GM18511 (cell line): Measurements from ENCODE around the gene SETX.
"Not testable (repeated sequence)": the region's sequence is repeated elsewhere in the genome, so short reads cannot be mapped to it uniquely, and the experiment has no call there.

Experiments used
- ATAC-seq: cut with Tn5 transposase; IDR thresholded peaks from one replicate; pipeline ENCODE4 v1.9.1; 2021; ENCODE audit warnings: mild to moderate bottlenecking, moderate library complexity; ENCODE audit not compliant: unreplicated experiment

Gene SETX

DNA sequence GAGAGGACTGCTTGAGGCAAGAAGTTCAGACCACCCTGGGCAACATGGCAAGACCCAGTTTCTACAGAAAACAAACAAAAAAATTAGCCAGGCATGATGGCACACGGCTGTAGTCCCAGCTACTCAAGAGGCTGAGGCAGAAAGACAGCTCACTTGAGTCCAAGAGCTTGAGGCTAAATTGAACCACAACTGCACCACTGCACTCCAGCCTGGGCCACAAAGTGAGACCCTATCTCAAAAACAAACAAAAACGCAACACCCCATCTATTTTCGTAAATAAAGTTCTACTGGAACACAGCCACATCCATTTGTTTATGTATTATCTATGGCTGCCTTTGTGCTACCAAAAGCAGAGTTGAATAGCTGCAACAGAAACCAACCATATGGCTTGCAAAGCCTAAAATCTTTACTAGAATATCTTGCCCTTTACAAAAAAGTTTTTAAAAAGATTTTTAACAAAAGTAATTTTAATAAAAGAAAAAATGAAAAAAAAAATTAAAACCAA lies 67.5 kb downstream of the SETX start:
- ATAC-seq, result no peak

DNA sequence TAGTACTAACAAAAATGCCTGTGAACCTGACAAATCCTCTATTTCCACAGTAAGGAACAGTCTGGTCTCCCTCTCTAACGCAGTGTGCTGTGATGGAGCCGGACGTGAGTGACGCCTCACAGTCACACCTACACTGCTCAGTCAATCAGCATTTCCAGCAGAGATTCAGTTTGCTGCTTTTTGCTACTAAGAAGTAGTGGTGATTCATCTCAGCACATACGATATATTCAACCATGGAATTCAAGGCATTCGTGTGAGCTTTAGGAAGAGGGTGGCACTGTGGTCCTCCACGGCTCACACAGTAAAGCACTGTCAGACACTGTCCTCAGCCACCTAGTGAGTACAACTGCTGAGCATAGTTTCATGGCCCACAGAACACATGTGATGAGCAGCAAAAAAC lies 70.9 kb downstream of the SETX start:
- ATAC-seq, result no peak

DNA sequence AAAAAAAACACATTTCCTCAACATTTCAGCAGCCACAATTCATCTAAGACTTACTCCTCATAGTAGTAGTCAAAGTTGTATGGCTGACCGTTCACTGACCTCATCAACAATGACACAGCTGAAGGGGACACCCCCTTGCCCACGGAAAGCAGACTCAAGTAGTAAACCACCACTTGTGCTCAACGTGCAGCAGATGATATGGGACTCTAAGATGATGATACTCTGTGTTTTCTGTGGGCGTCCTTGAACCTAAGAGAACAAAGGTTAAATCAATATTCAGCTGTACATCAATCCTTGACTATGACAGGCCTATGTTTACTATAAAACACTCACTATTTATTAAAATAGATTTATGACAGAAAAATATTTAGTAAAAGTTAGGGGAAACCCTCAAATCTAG lies 71.6 kb downstream of the SETX start:
- ATAC-seq, result no peak

DNA sequence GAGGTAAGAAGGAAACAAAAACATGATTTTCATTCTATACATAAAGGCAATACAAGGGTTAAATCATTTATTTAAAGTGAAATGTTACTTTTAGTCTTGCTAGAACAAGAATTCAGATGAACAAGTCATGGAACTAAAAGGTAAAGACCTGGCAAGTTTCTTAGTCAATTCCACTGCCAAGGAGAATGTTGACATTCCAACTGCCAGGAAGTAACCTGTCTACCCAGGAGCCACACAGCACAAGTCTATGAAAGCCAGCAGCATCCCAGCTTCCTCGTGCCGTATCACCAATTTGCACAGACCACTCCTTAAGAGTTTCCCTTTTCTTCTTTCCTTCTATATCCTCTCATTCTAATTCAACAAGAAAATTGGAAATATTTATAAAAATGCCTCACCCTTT lies 79.9 kb downstream of the SETX start:
- ATAC-seq, result no peak

DNA sequence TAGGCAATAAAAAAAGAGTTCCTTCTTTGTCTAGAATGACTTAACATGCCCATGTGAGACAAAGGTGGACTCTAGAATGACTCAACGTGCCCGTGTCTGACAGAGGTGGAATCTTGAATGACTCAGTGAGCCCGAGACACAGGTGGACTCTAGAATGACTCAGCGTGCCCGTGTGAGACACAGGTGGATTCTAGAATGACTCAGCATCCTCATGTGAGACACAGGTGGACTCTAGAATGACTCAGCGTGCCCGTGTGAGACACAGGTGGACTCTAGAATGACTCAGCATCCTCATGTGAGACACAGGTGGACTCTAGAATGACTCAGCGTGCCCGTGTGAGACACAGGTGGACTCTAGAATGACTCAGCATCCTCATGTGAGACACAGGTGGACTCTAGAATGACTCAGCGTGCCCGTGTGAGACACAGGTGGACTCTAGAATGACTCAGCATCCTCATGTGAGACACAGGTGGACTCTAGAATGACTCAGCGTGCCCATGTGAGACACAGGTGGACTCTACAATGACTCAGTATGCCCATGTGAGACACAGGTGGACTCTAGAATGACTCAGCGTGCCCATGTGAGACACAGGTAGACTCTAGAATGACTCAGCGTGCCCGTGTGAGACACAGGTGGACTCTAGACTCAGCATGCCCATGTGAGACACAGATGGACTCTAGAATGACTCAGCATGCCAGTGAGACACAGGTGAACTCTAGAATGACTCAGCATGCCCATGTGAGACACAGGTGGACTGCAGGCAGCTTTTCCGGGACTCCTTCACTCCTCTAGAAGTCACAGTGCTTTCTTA lies 84.9 kb downstream of the SETX start:
- ATAC-seq, result not testable (repeated sequence)

DNA sequence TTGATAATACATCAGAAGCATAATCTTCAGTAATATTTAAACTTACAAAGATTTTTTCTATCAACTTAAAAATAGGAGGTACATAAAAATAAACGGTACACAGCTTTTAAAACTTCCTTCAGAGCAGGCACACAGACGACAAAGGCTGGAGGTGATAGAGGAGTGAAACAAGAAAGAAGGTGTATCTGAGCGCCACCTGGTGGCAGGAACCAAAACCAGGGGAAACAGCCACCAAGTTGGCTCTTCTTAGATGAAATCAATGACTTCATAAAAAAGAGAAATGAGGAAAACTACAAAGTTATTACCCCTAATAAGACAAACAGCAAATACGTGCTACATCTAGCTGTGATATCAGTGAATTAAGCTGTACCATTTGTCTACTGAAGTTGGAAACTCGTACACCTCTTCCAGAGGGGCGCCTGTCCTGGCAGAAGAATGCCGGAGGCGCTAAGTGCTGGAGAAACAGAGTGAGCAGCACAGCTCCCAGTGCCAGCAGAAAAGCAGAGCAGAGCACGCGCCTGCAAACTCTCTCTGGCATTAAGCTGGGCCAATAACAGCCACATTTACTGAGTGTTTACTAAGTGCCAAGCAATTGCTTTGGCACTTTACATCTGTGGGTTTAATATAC lies 85.9 kb downstream of the SETX start:
- no peak for ATAC-seq

DNA sequence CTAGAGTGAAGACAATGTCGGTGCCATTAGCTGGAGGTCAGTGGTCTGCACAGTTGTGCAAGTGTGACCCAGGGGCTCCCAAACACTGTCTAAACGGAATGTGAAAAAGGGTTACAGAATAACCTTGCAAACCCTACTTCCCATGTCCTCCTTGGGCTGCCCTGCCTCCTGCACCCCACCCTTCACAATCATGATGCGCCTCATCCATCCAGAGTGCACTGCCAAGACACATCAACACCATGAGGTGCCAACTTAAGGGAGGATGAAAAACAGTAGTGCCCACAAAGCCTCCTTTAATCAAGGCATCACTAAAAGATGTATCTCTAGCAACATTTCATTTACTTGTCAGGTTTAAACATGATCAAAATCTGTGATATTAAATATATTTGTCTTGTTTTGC lies 87.1 kb downstream of the SETX start:
- ATAC-seq, result no peak

DNA sequence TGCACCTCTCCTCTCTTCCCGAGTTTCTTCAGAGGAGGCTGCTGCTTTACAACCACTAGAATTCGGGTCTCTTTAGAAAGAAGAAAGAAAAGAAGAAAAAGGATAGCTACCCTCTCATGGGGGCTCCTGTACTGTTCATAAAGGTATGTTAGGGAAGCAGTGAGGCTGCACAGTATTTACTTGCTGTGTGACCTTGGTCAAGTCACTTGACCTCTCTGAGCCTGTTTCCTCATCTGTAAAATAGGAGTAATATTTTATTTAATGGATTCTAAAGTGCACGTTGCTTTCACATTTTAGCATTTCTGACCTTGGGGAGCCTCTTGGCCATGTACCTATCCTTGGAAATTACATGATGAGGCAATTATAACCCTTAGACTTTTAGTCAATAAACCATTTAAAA lies 88.8 kb downstream of the SETX start:
- no peak for ATAC-seq

DNA sequence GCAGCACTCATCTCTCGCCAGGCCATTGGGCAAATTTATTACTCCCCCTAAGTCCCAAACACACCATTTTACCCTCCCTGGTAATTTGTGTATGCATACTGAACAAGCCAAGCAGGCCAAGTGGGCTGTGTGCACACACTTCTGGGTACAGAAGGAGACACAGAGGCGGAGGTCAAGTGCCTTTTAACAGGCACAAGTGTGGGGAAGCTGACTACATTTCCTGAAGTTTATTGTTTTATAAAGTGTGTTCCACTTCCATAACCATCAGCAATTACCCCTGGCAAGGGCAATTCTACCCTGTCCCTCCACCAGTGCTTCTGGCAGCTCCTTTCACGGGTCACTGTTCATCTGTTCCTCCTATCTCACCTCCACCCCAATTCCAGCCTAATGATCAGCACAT lies 93.9 kb downstream of the SETX start:
- ATAC-seq, result no peak

DNA sequence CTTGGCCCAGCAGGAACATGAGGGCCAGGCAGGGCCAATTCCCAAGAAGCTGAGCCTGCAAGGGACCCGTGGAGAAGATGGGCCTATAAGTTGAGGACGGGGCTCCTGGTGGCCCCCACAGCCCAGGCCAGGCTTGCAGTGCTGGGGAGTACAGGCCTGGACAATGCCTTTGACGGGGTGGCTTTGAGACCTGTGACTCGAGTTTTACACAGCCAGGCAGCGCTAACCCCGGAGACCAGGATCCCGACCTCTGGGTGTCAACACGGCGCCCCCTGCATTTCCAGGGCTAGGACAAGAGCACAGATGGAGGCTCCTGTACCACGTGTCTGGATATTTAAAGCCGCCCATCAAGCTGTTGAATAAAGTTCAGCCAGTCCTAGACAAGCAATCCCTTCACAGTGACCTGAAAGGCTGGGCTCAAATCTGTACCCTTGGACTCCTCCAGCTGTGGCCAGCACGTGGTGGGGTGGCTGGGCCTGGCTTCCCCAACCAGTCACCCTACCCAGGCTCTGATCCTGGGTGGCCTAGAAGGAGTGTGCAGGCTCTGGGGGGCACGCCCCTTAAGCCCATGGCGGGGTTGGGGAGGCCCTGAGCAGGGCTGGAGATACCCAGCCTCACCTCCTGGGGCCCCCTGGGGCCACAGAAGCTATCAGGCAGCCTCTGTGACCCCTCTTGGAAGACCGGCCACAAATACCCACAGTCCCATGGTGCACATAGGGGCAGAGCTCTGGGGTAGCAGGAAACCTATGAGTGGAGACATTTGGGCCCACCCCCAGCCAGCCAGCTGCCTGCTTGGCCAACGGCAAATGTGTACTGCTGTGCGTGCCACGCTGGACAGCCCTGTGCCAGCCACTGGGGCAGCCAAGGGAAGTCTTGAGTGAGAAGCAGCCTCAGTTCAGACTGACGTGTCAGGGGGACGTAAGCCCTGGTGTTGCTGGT lies 104.2 kb downstream of the SETX start:
- no peak for ATAC-seq

DNA sequence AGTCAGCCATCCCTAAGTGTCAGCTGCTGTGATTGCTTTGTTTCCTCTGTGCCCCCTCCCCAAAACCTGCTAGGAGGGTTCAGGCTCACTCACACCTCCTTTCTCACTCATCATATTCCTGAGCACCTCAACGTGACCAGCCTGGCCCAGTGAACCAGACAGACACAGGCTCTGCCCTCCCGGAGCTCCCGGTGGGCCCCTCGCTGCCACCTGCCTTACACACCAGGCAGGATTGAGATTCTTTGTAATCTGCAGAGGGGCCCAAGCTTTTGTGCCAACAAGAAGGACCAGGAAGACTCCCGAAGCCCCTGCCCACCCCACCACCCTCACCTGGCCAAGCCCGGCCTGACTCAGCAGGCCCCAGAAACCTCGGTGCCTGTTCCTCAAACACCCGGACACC lies 105.1 kb downstream of the SETX start:
- no peak for ATAC-seq

DNA sequence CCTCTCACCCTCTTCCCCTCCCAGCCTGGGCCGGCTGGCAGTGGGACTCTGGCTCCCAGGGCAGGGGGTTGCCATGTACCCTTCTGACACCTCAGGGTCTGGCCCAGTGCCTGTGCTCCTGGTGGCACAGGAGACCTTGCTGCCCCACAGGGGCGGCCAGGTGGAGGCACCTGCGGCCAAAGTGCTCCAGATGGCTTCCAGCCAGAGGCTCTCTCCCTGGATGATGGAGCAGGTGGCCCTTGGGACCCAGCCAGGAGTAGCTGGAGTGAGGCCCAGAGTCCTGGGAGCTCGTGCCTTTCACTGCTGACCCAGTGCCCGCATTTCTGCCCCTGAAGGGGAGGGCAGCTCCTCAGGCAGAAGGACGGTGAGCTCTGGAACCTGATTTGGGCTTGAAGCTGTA lies 105.7 kb downstream of the SETX start:
- no peak for ATAC-seq

DNA sequence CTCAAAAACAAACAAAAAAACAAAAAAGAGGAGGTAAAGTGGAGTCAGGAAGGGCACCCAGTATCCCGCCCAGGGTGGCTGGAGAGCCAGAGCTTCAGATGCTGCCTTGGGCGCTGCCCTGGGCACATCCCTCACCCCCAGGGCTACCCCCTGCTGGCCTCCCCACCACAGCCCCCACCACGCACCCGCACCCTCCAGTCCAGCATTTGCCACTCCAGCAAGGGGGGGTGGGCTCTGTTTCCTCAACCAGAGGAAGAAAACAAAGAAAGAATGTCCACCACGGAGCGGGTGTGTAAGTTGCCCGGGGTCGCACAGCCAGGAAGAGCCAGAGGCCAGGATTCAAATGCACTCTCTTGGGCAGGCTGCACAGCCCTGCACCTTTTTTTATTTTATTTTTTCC lies 106.8 kb downstream of the SETX start:
- ATAC-seq, result no peak

DNA sequence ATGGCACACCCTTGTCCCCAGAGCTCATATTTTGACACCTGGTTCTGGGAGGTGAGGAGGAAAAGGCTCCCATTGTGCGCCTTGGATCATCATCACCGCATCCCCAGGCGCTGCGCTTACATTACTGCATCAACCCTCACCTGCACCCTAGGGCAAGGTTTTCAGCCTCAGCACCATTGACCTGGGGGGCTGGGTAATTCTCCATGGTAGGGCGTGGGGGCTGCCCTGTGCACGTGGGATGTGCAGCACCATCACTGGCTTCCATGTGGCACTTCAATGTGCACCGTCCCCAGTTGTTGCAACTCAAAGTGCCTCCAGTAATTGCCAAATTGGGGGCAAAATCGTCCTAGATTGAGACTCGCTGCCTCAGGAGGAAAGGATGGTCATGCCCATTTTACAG lies 109.3 kb downstream of the SETX start:
- ATAC-seq, result no peak

DNA sequence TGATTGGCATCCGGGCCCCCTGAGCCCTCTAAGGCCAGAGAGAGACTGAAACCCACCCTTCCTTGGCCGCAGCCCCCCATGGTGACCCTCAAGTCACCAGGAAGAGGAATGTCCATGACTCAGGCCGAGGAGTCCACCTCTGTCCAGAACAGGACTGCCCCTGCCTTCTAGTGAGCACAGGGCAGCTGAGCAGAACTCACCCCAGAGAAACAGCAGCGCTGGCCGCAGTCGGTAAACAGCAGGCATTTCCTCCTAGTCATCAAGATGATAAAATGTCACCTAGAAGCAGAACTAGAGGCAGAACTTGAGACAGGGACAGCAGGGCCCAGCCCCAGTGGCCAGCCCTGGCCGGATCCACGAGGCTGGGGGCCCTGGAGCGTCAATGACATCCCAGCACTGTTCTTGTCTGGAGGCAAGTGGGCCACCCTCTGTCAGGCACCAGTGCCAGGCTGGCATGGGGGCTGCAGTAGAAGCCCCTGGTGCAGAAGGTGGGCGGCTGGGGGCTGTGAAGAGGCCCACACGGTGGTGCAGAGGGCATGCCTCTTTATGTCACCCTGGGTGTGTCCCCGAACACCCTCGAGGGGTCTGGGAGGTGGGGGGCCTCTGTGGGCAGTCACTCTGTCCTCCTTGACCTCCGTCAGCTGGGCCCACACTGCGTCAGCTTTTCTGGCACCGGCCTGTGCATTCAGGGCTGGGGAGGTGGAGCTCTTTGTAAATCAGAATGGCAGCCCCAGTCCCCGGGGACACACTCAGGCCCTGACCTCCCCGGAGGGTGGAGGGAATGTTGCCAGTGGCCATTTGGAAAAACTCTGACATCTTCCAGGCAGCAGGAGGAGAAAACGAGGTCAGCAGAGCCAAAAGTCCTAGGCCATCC lies 110.0 kb downstream of the SETX start:
- no peak for ATAC-seq

DNA sequence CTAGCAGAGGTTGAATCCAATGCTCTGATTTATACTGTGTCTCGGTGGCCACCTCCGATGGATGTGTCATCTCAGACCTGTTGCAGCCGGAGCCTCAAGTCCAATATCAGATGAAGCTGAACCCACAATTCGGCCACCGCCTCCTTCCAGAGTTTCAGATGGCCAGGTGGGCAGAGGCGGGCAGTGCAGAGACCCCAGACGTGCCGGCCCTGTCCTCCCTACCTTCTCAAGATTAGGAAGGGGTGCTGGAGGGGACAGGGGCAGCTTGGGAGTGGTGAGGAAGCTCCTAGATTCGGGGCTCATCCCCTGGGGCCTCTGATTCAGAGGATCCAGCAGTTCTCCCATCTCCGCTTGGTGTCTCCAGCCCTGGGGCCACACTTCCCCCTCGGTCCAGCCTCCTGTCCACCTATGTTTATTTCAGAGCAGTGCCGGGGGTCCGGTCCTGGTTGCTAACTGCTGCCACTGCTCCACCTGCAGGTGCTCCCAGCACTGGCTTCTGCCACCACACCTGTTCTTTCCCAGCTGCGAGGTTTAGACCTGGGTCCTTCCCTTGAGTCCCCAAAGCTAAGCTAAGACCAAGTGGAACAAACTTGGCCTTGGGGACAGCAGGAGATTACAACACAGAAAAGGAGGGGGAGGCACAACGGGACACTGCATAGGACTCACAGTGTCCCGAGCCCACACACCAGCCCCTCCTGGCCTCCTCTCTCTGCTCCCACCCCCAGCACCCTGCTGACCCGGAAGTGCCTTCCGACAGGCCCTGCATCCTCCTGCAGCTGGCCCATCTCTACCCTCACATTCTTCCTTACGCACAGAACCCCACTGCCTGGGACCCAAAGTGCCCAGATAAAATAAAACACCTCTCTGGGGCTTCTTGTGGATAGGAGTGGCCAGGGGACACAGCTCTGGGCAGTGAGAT lies 111.4 kb downstream of the SETX start:
- no peak for ATAC-seq

DNA sequence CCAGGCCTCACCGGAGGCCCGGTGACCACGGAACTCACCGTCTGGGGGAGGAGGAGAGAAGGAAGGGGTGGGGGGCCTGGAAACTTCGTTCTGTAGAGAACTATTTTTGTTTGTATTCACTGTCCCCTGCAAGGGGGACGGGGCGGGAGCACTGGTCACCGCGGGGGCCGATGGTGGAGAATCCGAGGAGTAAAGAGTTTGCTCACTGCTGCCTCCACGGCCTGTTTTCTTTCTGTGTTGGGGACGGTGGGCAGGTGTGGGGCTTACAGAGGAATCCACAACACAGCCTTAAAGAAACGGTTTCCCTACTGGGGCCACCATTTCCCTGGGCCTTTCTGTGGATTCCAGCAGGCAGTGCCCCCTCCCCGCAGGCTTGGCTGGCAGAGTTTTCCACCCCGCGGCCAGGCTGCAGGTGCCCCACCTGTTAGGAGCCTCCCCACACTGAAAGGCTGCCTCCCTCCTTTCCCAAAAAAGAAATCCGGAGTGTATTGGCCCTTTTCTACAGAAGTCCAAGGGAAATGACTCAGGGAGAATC lies 112.1 kb downstream of the SETX start:
- ATAC-seq, result no peak

DNA sequence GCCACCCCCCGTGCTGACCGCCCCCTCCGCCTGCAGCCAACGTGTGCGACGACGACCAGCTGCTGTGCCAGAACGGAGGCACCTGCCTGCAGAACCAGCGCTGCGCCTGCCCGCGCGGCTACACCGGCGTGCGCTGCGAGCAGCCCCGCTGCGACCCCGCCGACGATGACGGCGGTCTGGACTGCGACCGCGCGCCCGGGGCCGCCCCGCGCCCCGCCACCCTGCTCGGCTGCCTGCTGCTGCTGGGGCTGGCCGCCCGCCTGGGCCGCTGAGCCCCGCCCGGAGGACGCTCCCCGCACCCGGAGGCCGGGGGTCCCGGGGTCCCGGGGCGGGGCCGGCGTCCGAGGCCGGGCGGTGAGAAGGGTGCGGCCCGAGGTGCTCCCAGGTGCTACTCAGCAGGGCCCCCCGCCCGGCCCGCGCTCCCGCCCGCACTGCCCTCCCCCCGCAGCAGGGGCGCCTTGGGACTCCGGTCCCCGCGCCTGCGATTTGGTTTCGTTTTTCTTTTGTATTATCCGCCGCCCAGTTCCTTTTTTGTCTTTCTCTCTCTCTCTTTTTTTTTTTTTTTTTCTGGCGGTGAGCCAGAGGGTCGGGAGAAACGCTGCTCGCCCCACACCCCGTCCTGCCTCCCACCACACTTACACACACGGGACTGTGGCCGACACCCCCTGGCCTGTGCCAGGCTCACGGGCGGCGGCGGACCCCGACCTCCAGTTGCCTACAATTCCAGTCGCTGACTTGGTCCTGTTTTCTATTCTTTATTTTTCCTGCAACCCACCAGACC lies 112.8 kb downstream of the SETX start:
- peak; percentile 16 for ATAC-seq
